Body of pancreas (tissue), 4 donors: Measurements from ENCODE around the gene ADAMTS15. TPM values are rescaled to one million over a fixed set of nuclear protein-coding genes. Genes with fewer than 3 reads are reported as not detected.
A peak's percentile ranks its signal among the peaks of the same experiment; 100 is the strongest.

ENCODE experiments used
- ATAC-seq: fragments of 150-250 bp; one replicate; pipeline ENCODE4 v1.9.1; 2016
- DNase-seq, 4 donors: peaks; one replicate each; pipeline ENCODE4 v3.0.0-alpha.2; 2019
- H3K27ac ChIP-seq, 4 donors: fragments of 200-600 bp; sonication (generic); 1 replicate in 3 of 4; 2 replicates in 1 of 4; pipeline versions ENCODE4 v1.5.1 to v1.6.1; 2016 to 2019; ENCODE audit warnings: mild to moderate bottlenecking in 1 of 4, mixed read lengths in 1 of 4, moderate library complexity in 1 of 4
- H3K27me3 ChIP-seq, 2 donors: fragments of 200-600 bp; sonication (generic); one replicate each; pipeline ENCODE4 v1.6.0; 2016; ENCODE audit warnings: mild to moderate bottlenecking in 1 of 2
- H3K36me3 ChIP-seq, 2 donors: fragments of 200-600 bp; sonication (generic); replicated peaks in 1 of 2; 2 replicates each; pipeline ENCODE4 v1.5.1; 2016; ENCODE audit warnings: low read depth in 2 of 2; ENCODE audit not compliant: insufficient read depth in 1 of 2
- H3K4me1 ChIP-seq: fragments of 200-600 bp; sonication (generic); one replicate; pipeline ENCODE4 v1.6.0; 2016
- H3K4me3 ChIP-seq, 2 donors: fragments of 200-600 bp; sonication (generic); 1 replicate in 1 of 2; 2 replicates in 1 of 2; pipeline ENCODE4 v1.5.1; 2016 to 2019
- H3K9me3 ChIP-seq, 3 donors: fragments of 200-600 bp; sonication (generic); 1 replicate in 2 of 3; 2 replicates in 1 of 3; pipeline ENCODE4 v1.5.1; 2016
- POLR2A ChIP-seq, 3 donors: fragments of 450-650 bp; IDR thresholded peaks; one replicate each; pipeline ENCODE4 v1.6.1; 2016; ENCODE audit warnings: antibody characterized with exemption in 3 of 3, mild to moderate bottlenecking in 2 of 3
- WGBS, 2 donors: methylation state at CpG; one replicate each; pipeline ENCODE4 v1.1.5; 2017; 5-methylcytosine and 5-hydroxymethylcytosine counted together
- intact Hi-C: fragments of 100-400 bp; cut with DNase I; formaldehyde crosslinking; loops from one replicate; pipeline ENCODE4 v1.15.1; 2023
- total RNA-seq, 2 donors: library from RNA; depleted of rRNA; stranded (reverse); fragments of >200 nt; gene quantifications; one replicate each; pipeline ENCODE4 v1.1.0, GENCODE V29; 2016
- TF ChIP-seq, protein P1 (sequence below), 7 experiments: fragments of 450-650 bp in 4 of 7; fragments of 200-600 bp in 3 of 7; sonication (generic) in 3 of 7; IDR thresholded peaks; one replicate each; pipeline ENCODE4 v1.5.1; 2016 to 2019; ENCODE audit warnings: antibody characterized with exemption in 7 of 7

The ADAMTS15 gene
- total RNA-seq, 2 donors from 2014 or later, result 0.52 to 5.3 TPM

DNA sequence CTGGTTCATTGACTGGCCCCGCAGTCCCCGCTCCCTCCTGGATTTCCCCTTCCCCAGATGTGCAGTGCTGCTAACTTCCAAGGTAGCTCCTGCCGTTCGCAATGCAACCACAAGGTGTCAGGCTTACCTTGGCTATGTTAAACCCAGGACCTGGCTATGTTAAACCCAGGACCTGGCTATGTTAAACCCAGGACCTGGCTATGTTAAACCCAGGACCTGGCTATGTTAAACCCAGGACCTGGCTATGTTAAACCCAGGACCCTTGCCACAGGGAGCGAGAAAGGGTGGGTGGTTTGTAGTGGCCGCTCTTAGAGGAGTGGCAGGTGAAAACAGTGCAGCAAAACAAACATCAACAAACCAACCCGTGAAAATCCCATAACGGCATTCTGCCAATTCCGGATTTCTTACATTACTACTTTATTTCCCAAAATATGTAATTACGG, 17.1 kb upstream of the ADAMTS15 start:
- H3K36me3 ChIP-seq, result no peaks in the 10 kb centered on the region
- no peaks in the 10 kb centered on the region for H3K9me3 ChIP-seq
- intact Hi-C loops, result no loop called here
- peaks cover 23% of the 10 kb centered on the region for H3K4me1 ChIP-seq
- H3K27ac ChIP-seq, result no peak overlapping the region
- peak; percentile 78 to 91 (median 81) for DNase-seq
- peaks cover 0 to 19% of the 10 kb centered on the region in 2 donors for H3K27me3 ChIP-seq
- TF ChIP-seq, protein P1, sequence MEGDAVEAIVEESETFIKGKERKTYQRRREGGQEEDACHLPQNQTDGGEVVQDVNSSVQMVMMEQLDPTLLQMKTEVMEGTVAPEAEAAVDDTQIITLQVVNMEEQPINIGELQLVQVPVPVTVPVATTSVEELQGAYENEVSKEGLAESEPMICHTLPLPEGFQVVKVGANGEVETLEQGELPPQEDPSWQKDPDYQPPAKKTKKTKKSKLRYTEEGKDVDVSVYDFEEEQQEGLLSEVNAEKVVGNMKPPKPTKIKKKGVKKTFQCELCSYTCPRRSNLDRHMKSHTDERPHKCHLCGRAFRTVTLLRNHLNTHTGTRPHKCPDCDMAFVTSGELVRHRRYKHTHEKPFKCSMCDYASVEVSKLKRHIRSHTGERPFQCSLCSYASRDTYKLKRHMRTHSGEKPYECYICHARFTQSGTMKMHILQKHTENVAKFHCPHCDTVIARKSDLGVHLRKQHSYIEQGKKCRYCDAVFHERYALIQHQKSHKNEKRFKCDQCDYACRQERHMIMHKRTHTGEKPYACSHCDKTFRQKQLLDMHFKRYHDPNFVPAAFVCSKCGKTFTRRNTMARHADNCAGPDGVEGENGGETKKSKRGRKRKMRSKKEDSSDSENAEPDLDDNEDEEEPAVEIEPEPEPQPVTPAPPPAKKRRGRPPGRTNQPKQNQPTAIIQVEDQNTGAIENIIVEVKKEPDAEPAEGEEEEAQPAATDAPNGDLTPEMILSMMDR (IDR thresholded peaks at IDR 0.05), result peak; percentile 39 to 86 (median 75)
- TF ChIP-seq POLR2A (IDR thresholded peaks at IDR 0.05), result no peak
- no peak overlapping the region for H3K4me3 ChIP-seq
- WGBS, 2 donors, result 7 to 14% methylated on average over 10 of the region's 10 CpGs
- ATAC-seq, result peak; percentile 52

DNA sequence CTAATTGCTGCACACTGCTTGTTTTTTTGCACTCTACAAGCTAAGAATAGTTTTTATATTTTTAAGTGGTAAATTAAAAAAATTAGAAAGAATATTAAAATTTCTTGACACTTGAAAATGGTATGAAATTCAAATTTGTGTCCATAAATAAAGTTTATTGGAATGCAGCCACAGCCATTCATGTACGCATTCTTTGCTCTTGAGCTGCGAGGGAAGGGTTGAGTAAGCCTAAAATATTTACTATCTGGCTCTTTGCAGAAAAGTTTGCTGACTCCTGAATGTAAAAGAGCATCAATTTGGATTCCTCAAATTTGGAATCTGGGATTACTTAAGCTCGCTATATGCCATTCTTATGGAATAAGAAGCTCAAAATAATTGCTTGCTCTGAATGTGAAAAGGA, 16.6 kb upstream of the ADAMTS15 start:
- DNase-seq (no peak), ATAC-seq (no peak)
- intact Hi-C loops, result no loop called here
- no peak overlapping the region for H3K4me3 ChIP-seq
- H3K36me3 ChIP-seq, result no peaks in the 10 kb centered on the region
- 28 to 33% methylated on average over 3 of the region's 3 CpGs for WGBS, 2 donors
- no peak overlapping the region for H3K27ac ChIP-seq
- no peaks in the 10 kb centered on the region for H3K9me3 ChIP-seq
- peaks cover 22% of the 10 kb centered on the region for H3K4me1 ChIP-seq
- peaks cover 0 to 18% of the 10 kb centered on the region in 2 donors for H3K27me3 ChIP-seq
- TF ChIP-seq, protein P1 (IDR thresholded peaks at IDR 0.05), result no peak
- no peak for TF ChIP-seq POLR2A (IDR thresholded peaks at IDR 0.05)

DNA sequence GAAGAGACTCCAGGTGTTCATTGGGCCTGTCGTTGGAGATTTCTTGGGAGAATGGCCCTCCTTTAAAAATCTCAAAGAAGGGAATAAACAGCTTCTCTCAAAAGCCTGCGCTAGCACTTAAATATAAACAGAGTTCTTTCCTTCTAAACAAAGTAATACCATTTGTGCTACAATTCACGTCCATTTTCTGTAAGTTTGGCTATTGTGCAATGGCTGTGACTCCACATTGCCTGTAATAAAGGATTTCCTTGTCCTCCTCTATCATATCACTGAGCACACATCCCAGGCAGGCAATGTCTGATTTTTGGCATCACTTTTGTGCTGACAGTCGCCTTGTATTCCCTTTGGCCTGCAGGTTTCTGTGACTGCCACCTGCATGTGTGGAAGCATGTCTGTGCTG, 15.1 kb upstream of the ADAMTS15 start:
- Histone ChIP-seq H3K9me3 (no peaks in the 10 kb centered on the region), H3K27me3 (peaks cover 0 to 7% of the 10 kb centered on the region in 2 donors), H3K4me1 (peaks cover 9% of the 10 kb centered on the region), H3K36me3 (no peaks in the 10 kb centered on the region), H3K27ac (no peak overlapping the region), H3K4me3 (no peak overlapping the region)
- ATAC-seq, result no peak
- 59 to 69% methylated on average over 4 of the region's 4 CpGs for WGBS, 2 donors
- DNase-seq, result no peak
- TF ChIP-seq, protein P1 (IDR thresholded peaks at IDR 0.05), result no peak
- no peak for TF ChIP-seq POLR2A (IDR thresholded peaks at IDR 0.05)
- intact Hi-C loops, result no loop called here

DNA sequence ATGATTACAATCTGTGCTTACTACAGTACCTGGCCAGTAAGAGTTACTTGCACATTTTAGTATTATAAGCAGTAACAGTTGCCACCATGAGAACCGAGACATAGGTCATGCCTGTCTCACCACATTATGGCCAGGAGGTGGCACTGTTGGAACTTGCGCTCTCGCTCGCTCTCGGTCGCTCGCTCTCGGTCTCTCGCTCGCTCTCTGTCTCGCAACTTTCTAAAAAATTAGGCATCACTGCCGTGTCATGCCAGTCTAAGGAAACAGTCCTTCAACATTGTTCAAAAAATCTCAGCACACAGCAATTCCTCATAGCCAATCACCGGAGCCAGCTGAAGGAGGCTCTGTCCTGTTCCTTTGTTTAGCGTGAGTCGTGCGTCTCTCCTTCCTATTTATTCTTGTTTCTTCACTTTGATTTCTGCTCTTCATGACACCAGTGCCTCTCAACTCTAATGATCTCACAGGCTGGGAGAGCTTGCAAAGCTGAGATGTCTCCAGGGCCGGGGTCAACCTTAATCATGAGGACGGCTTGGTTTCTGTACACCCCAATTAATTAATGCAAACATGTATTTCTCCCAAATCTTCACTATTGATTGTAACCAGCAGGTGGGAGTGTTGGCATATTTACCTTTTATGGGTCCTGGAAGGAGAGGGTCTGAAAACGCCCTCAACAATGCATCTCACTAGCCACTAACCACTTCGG, 13.8 kb upstream of the ADAMTS15 start:
- no peaks in the 10 kb centered on the region for H3K9me3 ChIP-seq
- peaks cover 4% of the 10 kb centered on the region for H3K4me1 ChIP-seq
- no peaks in the 10 kb centered on the region for H3K36me3 ChIP-seq
- DNase-seq (peak; percentile 75 to 82 (median 80)), ATAC-seq (peak; percentile 91)
- 0% methylated on average over 20 of the region's 20 CpGs for WGBS, 2 donors
- H3K27me3 ChIP-seq, result peaks cover 0 to 7% of the 10 kb centered on the region in 2 donors
- peak overlapping the region in 1 of 4 donors; percentile 6 for H3K27ac ChIP-seq
- H3K4me3 ChIP-seq, result peak overlapping the region in 1 of 2 donors; percentile 43
- TF ChIP-seq, protein P1 (IDR thresholded peaks at IDR 0.05), result peak; percentile 68 to 88 (median 84)
- TF ChIP-seq POLR2A (IDR thresholded peaks at IDR 0.05), result no peak
- intact Hi-C loops, result no loop called here

DNA sequence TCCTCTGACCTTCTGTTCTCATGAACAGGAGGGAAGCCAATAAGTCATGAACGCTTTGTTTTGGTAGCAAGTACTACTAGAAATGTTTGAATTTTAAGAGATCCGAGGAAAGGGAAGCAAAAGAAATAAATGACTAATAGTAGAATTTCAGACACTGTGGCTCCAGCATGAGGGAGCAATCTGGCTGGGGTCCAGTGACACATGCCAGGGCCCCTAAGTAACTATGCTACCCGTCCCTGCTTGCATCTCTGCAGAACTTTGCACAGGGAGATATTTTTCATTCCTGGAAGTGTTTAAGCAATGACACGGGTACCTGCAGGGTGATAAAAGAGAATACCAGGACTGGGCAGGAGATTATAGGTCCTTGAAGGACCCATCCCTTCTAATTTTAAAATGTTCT, 12.8 kb upstream of the ADAMTS15 start:
- intact Hi-C loops, result no loop called here
- Histone ChIP-seq H3K36me3 (no peaks in the 10 kb centered on the region), H3K27ac (no peak overlapping the region), H3K9me3 (no peaks in the 10 kb centered on the region), H3K4me1 (peaks cover 4% of the 10 kb centered on the region), H3K4me3 (no peak overlapping the region), H3K27me3 (peaks cover 0 to 2% of the 10 kb centered on the region in 2 donors)
- 25 to 34% methylated on average over 4 of the region's 4 CpGs for WGBS, 2 donors
- ATAC-seq, result no peak
- TF ChIP-seq POLR2A (IDR thresholded peaks at IDR 0.05), result no peak
- TF ChIP-seq, protein P1 (IDR thresholded peaks at IDR 0.05), result no peak
- no peak for DNase-seq
